Stimulated activated naive B cell treated with anti-CD40 and anti-IgM and Interleukin-4, amounts not matched to agents 10 μg/mL and 1 μg/mL and 100 μg/mL, for 72 hours (primary cell): Measurements from ENCODE around the gene KCTD10.
A peak's percentile ranks its signal among the peaks of the same experiment; 100 is the strongest.

Experiments
- ATAC-seq, 2 donors: fragments of 150-1000 bp; cut with Tn5 transposase; replicated peaks; 2 replicates each; pipeline ENCODE4 v1.10.0; 2021; ENCODE audit warnings: moderate library complexity in 1 of 2
- DNase-seq: peaks from one replicate; pipeline ENCODE4 v3.0.0; 2021
- H3K27ac Mint-ChIP-seq: one replicate; pipeline ENCODE4 v1.8.0; 2022; ENCODE audit warnings: mild to moderate bottlenecking, mixed read lengths
- H3K27me3 Mint-ChIP-seq, 2 donors: one replicate each; pipeline ENCODE4 v1.8.0; 2022; ENCODE audit warnings: mixed read lengths in 2 of 2
- H3K36me3 Mint-ChIP-seq, 2 donors: one replicate each; pipeline ENCODE4 v1.8.0; 2022; ENCODE audit warnings: mixed read lengths in 2 of 2, mild to moderate bottlenecking in 1 of 2
- H3K4me1 Mint-ChIP-seq, 2 donors: one replicate each; pipeline ENCODE4 v1.8.0; 2022; ENCODE audit warnings: mixed read lengths in 2 of 2, mild to moderate bottlenecking in 1 of 2
- H3K4me3 Mint-ChIP-seq, 2 donors: one replicate each; pipeline ENCODE4 v1.8.0; 2022; ENCODE audit warnings: mild to moderate bottlenecking in 2 of 2, mixed read lengths in 2 of 2, moderate library complexity in 1 of 2
- H3K9me3 Mint-ChIP-seq, 2 donors: one replicate each; pipeline ENCODE4 v1.8.0; 2022; ENCODE audit warnings: mixed read lengths in 2 of 2, mild to moderate bottlenecking in 1 of 2

The KCTD10 gene

GRCh38 chr12:109477185-109477962 is at the start of gene KCTD10, which contains the start of gene UBE3B:
Gene KCTD10, minus strand, starts transcription at chr12:109477300. Its CDS starts 38 bp downstream, at chr12:109477262.
Gene UBE3B, plus strand, starts transcription at chr12:109477634. Its CDS starts 5,918 bp downstream, at chr12:109483552.
- peak within 1 kb of the TSS; percentile 98 for H3K27ac Mint-ChIP-seq
- ATAC-seq: peak; percentile 98
- H3K4me3 Mint-ChIP-seq: peak within 1 kb of the TSS; percentile 99
- peaks cover 23 to 37% of the 10 kb centered on the region in 2 donors for H3K4me1 Mint-ChIP-seq
- peak; percentile 74 for DNase-seq
- H3K9me3 Mint-ChIP-seq: no peaks in the 10 kb centered on the region
- H3K27me3 Mint-ChIP-seq: no peaks in the 10 kb centered on the region
- peaks cover 4% of the 10 kb centered on the region in 2 donors for H3K36me3 Mint-ChIP-seq

- no peaks in the 10 kb centered on the region for H3K27me3 Mint-ChIP-seq
- no peak overlapping the region for H3K4me3 Mint-ChIP-seq
- H3K4me1 Mint-ChIP-seq: no peaks in the 10 kb centered on the region
- DNase-seq (no peak), ATAC-seq (no peak)
- no peak overlapping the region for H3K27ac Mint-ChIP-seq
- H3K9me3 Mint-ChIP-seq: no peaks in the 10 kb centered on the region
- peaks cover 47 to 65% of the 10 kb centered on the region in 2 donors for H3K36me3 Mint-ChIP-seq
These were observed 48.1 kb upstream of the KCTD10 start for GRCh38 chr12:109525279-109525585.

- Mint-ChIP-seq H3K9me3 (no peaks in the 10 kb centered on the region), H3K4me1 (no peaks in the 10 kb centered on the region), H3K27me3 (no peaks in the 10 kb centered on the region), H3K36me3 (peaks cover 45 to 65% of the 10 kb centered on the region in 2 donors), H3K27ac (no peak overlapping the region), H3K4me3 (no peak overlapping the region)
- DNase-seq (no peak), ATAC-seq (no peak)
These were observed 47.6 kb upstream of the KCTD10 start for GRCh38 chr12:109524466-109525278.

- no peak overlapping the region for H3K27ac Mint-ChIP-seq
- H3K36me3 Mint-ChIP-seq: peaks cover 45 to 64% of the 10 kb centered on the region in 2 donors
- no peak for DNase-seq
- H3K9me3 Mint-ChIP-seq: no peaks in the 10 kb centered on the region
- no peaks in the 10 kb centered on the region for H3K4me1 Mint-ChIP-seq
- no peak overlapping the region for H3K4me3 Mint-ChIP-seq
- no peaks in the 10 kb centered on the region for H3K27me3 Mint-ChIP-seq
- no peak for ATAC-seq
These were observed 46.4 kb upstream of the KCTD10 start for GRCh38 chr12:109523504-109523903.

- peak overlapping the region; percentile 37 for H3K27ac Mint-ChIP-seq
- peaks cover 49 to 68% of the 10 kb centered on the region in 2 donors for H3K36me3 Mint-ChIP-seq
- no peaks in the 10 kb centered on the region for H3K4me1 Mint-ChIP-seq
- H3K9me3 Mint-ChIP-seq: no peaks in the 10 kb centered on the region
- DNase-seq: no peak
- ATAC-seq: no peak
- no peak overlapping the region for H3K4me3 Mint-ChIP-seq
- H3K27me3 Mint-ChIP-seq: no peaks in the 10 kb centered on the region
These were observed 46.0 kb upstream of the KCTD10 start for GRCh38 chr12:109523071-109523470.

- no peaks in the 10 kb centered on the region for H3K9me3 Mint-ChIP-seq
- H3K27me3 Mint-ChIP-seq: no peaks in the 10 kb centered on the region
- no peaks in the 10 kb centered on the region for H3K4me1 Mint-ChIP-seq
- H3K36me3 Mint-ChIP-seq: peaks cover 51 to 71% of the 10 kb centered on the region in 2 donors
- H3K27ac Mint-ChIP-seq: no peak overlapping the region
- H3K4me3 Mint-ChIP-seq: no peak overlapping the region
- no peak for DNase-seq
- ATAC-seq: no peak
These were observed 44.7 kb upstream of the KCTD10 start for GRCh38 chr12:109521831-109522230.

GRCh38 chr12:109519787-109520186 is 42.7 kb upstream of the KCTD10 start:
- H3K4me3 Mint-ChIP-seq: no peak overlapping the region
- no peaks in the 10 kb centered on the region for H3K4me1 Mint-ChIP-seq
- DNase-seq: no peak
- ATAC-seq: no peak
- H3K27ac Mint-ChIP-seq: peak overlapping the region; percentile 73
- no peaks in the 10 kb centered on the region for H3K27me3 Mint-ChIP-seq
- peaks cover 49 to 72% of the 10 kb centered on the region in 2 donors for H3K36me3 Mint-ChIP-seq
- no peaks in the 10 kb centered on the region for H3K9me3 Mint-ChIP-seq

GRCh38 chr12:109518820-109519665 is 41.9 kb upstream of the KCTD10 start:
- Mint-ChIP-seq H3K27ac (peak overlapping the region; percentile 42), H3K9me3 (no peaks in the 10 kb centered on the region), H3K4me3 (no peak overlapping the region), H3K36me3 (peaks cover 50 to 72% of the 10 kb centered on the region in 2 donors), H3K4me1 (no peaks in the 10 kb centered on the region), H3K27me3 (no peaks in the 10 kb centered on the region)
- DNase-seq (no peak), ATAC-seq (peak; percentile 61 to 74)

- Mint-ChIP-seq H3K36me3 (peaks cover 51 to 71% of the 10 kb centered on the region in 2 donors), H3K27ac (no peak overlapping the region), H3K9me3 (no peaks in the 10 kb centered on the region), H3K4me3 (no peak overlapping the region), H3K27me3 (no peaks in the 10 kb centered on the region), H3K4me1 (no peaks in the 10 kb centered on the region)
- no peak for DNase-seq
- ATAC-seq: no peak
These were observed 40.5 kb upstream of the KCTD10 start for GRCh38 chr12:109517619-109518018.

GRCh38 chr12:109513977-109514376 is 36.9 kb upstream of the KCTD10 start:
- Mint-ChIP-seq H3K27me3 (no peaks in the 10 kb centered on the region), H3K27ac (no peak overlapping the region), H3K9me3 (no peaks in the 10 kb centered on the region), H3K36me3 (peaks cover 58 to 79% of the 10 kb centered on the region in 2 donors), H3K4me1 (no peaks in the 10 kb centered on the region), H3K4me3 (no peak overlapping the region)
- ATAC-seq: no peak
- DNase-seq: no peak

GRCh38 chr12:109513051-109513450 is 36.0 kb upstream of the KCTD10 start:
- Mint-ChIP-seq H3K4me1 (no peaks in the 10 kb centered on the region), H3K9me3 (no peaks in the 10 kb centered on the region), H3K36me3 (peaks cover 53 to 76% of the 10 kb centered on the region in 2 donors), H3K27ac (no peak overlapping the region), H3K27me3 (no peaks in the 10 kb centered on the region), H3K4me3 (no peak overlapping the region)
- DNase-seq (no peak), ATAC-seq (no peak)

- ATAC-seq: no peak
- no peaks in the 10 kb centered on the region for H3K4me1 Mint-ChIP-seq
- H3K36me3 Mint-ChIP-seq: peaks cover 51 to 72% of the 10 kb centered on the region in 2 donors
- H3K27me3 Mint-ChIP-seq: no peaks in the 10 kb centered on the region
- no peaks in the 10 kb centered on the region for H3K9me3 Mint-ChIP-seq
- no peak overlapping the region for H3K4me3 Mint-ChIP-seq
- DNase-seq: no peak
- H3K27ac Mint-ChIP-seq: no peak overlapping the region
These were observed 35.5 kb upstream of the KCTD10 start for GRCh38 chr12:109512608-109513007.

GRCh38 chr12:109510196-109510595 is 33.1 kb upstream of the KCTD10 start:
- Mint-ChIP-seq H3K36me3 (peaks cover 48 to 59% of the 10 kb centered on the region in 2 donors), H3K27ac (no peak overlapping the region), H3K4me3 (no peak overlapping the region), H3K27me3 (no peaks in the 10 kb centered on the region), H3K4me1 (no peaks in the 10 kb centered on the region), H3K9me3 (no peaks in the 10 kb centered on the region)
- DNase-seq (no peak), ATAC-seq (no peak)

- no peak overlapping the region for H3K27ac Mint-ChIP-seq
- no peaks in the 10 kb centered on the region for H3K4me1 Mint-ChIP-seq
- H3K27me3 Mint-ChIP-seq: no peaks in the 10 kb centered on the region
- no peak for DNase-seq
- H3K4me3 Mint-ChIP-seq: no peak overlapping the region
- ATAC-seq: no peak
- H3K9me3 Mint-ChIP-seq: no peaks in the 10 kb centered on the region
- peaks cover 42 to 55% of the 10 kb centered on the region in 2 donors for H3K36me3 Mint-ChIP-seq
These were observed 27.0 kb upstream of the KCTD10 start for GRCh38 chr12:109504068-109504467.
